NB4 (cell line): ENCODE data around the gene LAMB3.

Source experiments
- CTCF ChIP-seq: IDR thresholded peaks from one replicate; pipeline ENCODE4 v1.5.1; 2012; ENCODE audit warnings: low read depth, low read length
- MAX ChIP-seq: IDR thresholded peaks from 2 replicates; pipeline ENCODE4 v1.6.1; 2011; ENCODE audit warnings: low read depth, low read length
- POLR2A ChIP-seq: IDR thresholded peaks from 2 replicates; pipeline ENCODE4 v1.6.1; 2011; ENCODE audit warnings: mild to moderate bottlenecking; ENCODE audit not compliant: insufficient read length; ENCODE audit errors: extremely low read depth

GRCh38 chr1:209667708-209668107 lies 15.5 kb upstream of the LAMB3 start:
- TF ChIP-seq MAX (no peak), CTCF (no peak), POLR2A (no peak)
